Karpas-422 (cell line): ENCODE data around the gene CTXND1. TPM values are rescaled to one million over a fixed set of nuclear protein-coding genes. Genes with fewer than 3 reads are reported as not detected.

Experiments
- DNase-seq: peaks from one replicate; pipeline ENCODE4 v3.0.0-alpha.2; 2015
- H2AFZ ChIP-seq: fragments of 200-600 bp; sonication (generic); 2 replicates; pipeline ENCODE4 v1.6.1; 2014; ENCODE audit warnings: antibody characterized with exemption, low read length, mixed read lengths
- H3K27ac ChIP-seq: fragments of 200-600 bp; sonication (generic); 2 replicates; pipeline ENCODE4 v1.5.1; 2014; ENCODE audit warnings: mild to moderate bottlenecking, low read length, moderate library complexity
- H3K27me3 ChIP-seq: fragments of 200-600 bp; sonication (generic); 2 replicates; pipeline ENCODE4 v1.6.1; 2014; ENCODE audit warnings: low read length, mixed read lengths
- H3K36me3 ChIP-seq: fragments of 200-600 bp; sonication (generic); 2 replicates; pipeline ENCODE4 v1.6.1; 2014; ENCODE audit warnings: low read length, mixed read lengths; ENCODE audit not compliant: insufficient read depth
- H3K4me1 ChIP-seq: fragments of 200-600 bp; sonication (generic); 2 replicates; pipeline ENCODE4 v1.6.1; 2014; ENCODE audit warnings: mild to moderate bottlenecking, low read length, mixed read lengths
- H3K4me2 ChIP-seq: fragments of 200-600 bp; sonication (generic); 2 replicates; pipeline ENCODE4 v1.6.1; 2014; ENCODE audit warnings: low read length, low read depth, mild to moderate bottlenecking; ENCODE audit not compliant: poor library complexity, severe bottlenecking
- H3K4me3 ChIP-seq: fragments of 200-600 bp; sonication (generic); 2 replicates; pipeline ENCODE4 v1.5.1; 2014; ENCODE audit warnings: mild to moderate bottlenecking, antibody characterized with exemption, low read length, mixed read lengths
- H3K79me2 ChIP-seq: fragments of 200-600 bp; sonication (generic); 2 replicates; pipeline ENCODE4 v1.6.1; 2014; ENCODE audit warnings: mild to moderate bottlenecking, low read length, mixed read lengths
- H3K9ac ChIP-seq: fragments of 200-600 bp; sonication (generic); 2 replicates; pipeline ENCODE4 v1.6.0; 2014; ENCODE audit warnings: low read length
- H3K9me2 ChIP-seq: fragments of 200-600 bp; sonication (generic), shearing (Covaris generic); replicated peaks from 2 replicates; pipeline ENCODE4 v1.6.0; 2014; ENCODE audit warnings: mild to moderate bottlenecking, low read length, moderate library complexity; ENCODE audit not compliant: insufficient read depth
- H3K9me3 ChIP-seq: fragments of 300-700, 200-600 bp; sonication (generic); 2 replicates; pipeline ENCODE4 v1.6.1; 2014; ENCODE audit warnings: low read length, mixed read lengths
- H4K20me1 ChIP-seq: fragments of 200-600 bp; sonication (generic); 2 replicates; pipeline ENCODE4 v1.6.1; 2014; ENCODE audit warnings: mild to moderate bottlenecking, antibody characterized with exemption, low read length, low read depth; ENCODE audit not compliant: insufficient read depth
- total RNA-seq: library from RNA; depleted of rRNA; stranded (reverse); fragments of >200 nt; shearing (Covaris generic); gene quantifications from 2 replicates; pipeline ENCODE4 v1.2.3, GENCODE V29; 2014; ENCODE audit warnings: low replicate concordance

Gene CTXND1
- total RNA-seq, 1 experiment from 2014 or later, result not detected

GRCh38 chr15:80285379-80285778, 33.4 kb upstream of the CTXND1 start:
- H3K9me2 ChIP-seq, result no peaks in the 10 kb centered on the region
- no peak overlapping the region for H2AFZ ChIP-seq
- no peak overlapping the region for H3K4me3 ChIP-seq
- H3K27me3 ChIP-seq, result no peaks in the 10 kb centered on the region
- H3K4me1 ChIP-seq, result no peaks in the 10 kb centered on the region
- H3K79me2 ChIP-seq, result no peaks in the 10 kb centered on the region
- no peak overlapping the region for H3K9ac ChIP-seq
- no peaks in the 10 kb centered on the region for H4K20me1 ChIP-seq
- no peak overlapping the region for H3K4me2 ChIP-seq
- DNase-seq, result no peak
- no peaks in the 10 kb centered on the region for H3K36me3 ChIP-seq
- no peak overlapping the region for H3K27ac ChIP-seq
- H3K9me3 ChIP-seq, result no peaks in the 10 kb centered on the region

- no peaks in the 10 kb centered on the region for H4K20me1 ChIP-seq
- H3K27me3 ChIP-seq, result no peaks in the 10 kb centered on the region
- H3K9me2 ChIP-seq, result no peaks in the 10 kb centered on the region
- H3K4me2 ChIP-seq, result no peak overlapping the region
- H3K27ac ChIP-seq, result no peak overlapping the region
- no peak overlapping the region for H3K9ac ChIP-seq
- H2AFZ ChIP-seq, result no peak overlapping the region
- H3K36me3 ChIP-seq, result no peaks in the 10 kb centered on the region
- no peaks in the 10 kb centered on the region for H3K79me2 ChIP-seq
- no peaks in the 10 kb centered on the region for H3K4me1 ChIP-seq
- no peaks in the 10 kb centered on the region for H3K9me3 ChIP-seq
- DNase-seq, result no peak
- no peak overlapping the region for H3K4me3 ChIP-seq
Observed at GRCh38 chr15:80283531-80283930, 31.5 kb upstream of the CTXND1 start.

GRCh38 chr15:80277147-80277546, 25.1 kb upstream of the CTXND1 start:
- no peak for DNase-seq
- no peaks in the 10 kb centered on the region for H3K9me2 ChIP-seq
- no peak overlapping the region for H2AFZ ChIP-seq
- no peaks in the 10 kb centered on the region for H4K20me1 ChIP-seq
- H3K4me2 ChIP-seq, result no peak overlapping the region
- H3K27ac ChIP-seq, result no peak overlapping the region
- no peaks in the 10 kb centered on the region for H3K79me2 ChIP-seq
- no peaks in the 10 kb centered on the region for H3K9me3 ChIP-seq
- no peaks in the 10 kb centered on the region for H3K36me3 ChIP-seq
- no peaks in the 10 kb centered on the region for H3K4me1 ChIP-seq
- 0 out of 2 replicates have a peak, but pooled peaks cover 3% of the 10 kb centered on the region for H3K27me3 ChIP-seq
- H3K9ac ChIP-seq, result no peak overlapping the region
- no peak overlapping the region for H3K4me3 ChIP-seq

GRCh38 chr15:80275961-80276360, 23.9 kb upstream of the CTXND1 start:
- Histone ChIP-seq H3K4me1 (no peaks in the 10 kb centered on the region), H3K9ac (no peak overlapping the region), H3K36me3 (no peaks in the 10 kb centered on the region), H3K27me3 (0 out of 2 replicates have a peak, but pooled peaks cover 5% of the 10 kb centered on the region), H3K4me2 (no peak overlapping the region), H3K27ac (no peak overlapping the region), H3K9me2 (no peaks in the 10 kb centered on the region), H3K79me2 (no peaks in the 10 kb centered on the region), H2AFZ (no peak overlapping the region), H3K4me3 (no peak overlapping the region), H4K20me1 (no peaks in the 10 kb centered on the region), H3K9me3 (no peaks in the 10 kb centered on the region)
- DNase-seq, result no peak

- DNase-seq, result no peak
- Histone ChIP-seq H3K4me3 (no peak overlapping the region), H3K4me2 (no peak overlapping the region), H4K20me1 (no peaks in the 10 kb centered on the region), H3K9ac (no peak overlapping the region), H2AFZ (no peak overlapping the region), H3K27me3 (0 out of 2 replicates have a peak, but pooled peaks cover 5% of the 10 kb centered on the region), H3K4me1 (no peaks in the 10 kb centered on the region), H3K79me2 (no peaks in the 10 kb centered on the region), H3K36me3 (no peaks in the 10 kb centered on the region), H3K27ac (no peak overlapping the region), H3K9me2 (no peaks in the 10 kb centered on the region), H3K9me3 (no peaks in the 10 kb centered on the region)
Observed at GRCh38 chr15:80274996-80275395, 23.0 kb upstream of the CTXND1 start.

- H3K4me2 ChIP-seq, result no peak overlapping the region
- no peak overlapping the region for H3K9ac ChIP-seq
- H3K9me3 ChIP-seq, result no peaks in the 10 kb centered on the region
- H3K79me2 ChIP-seq, result no peaks in the 10 kb centered on the region
- H3K27me3 ChIP-seq, result 0 out of 2 replicates have a peak, but pooled peaks cover 5% of the 10 kb centered on the region
- H2AFZ ChIP-seq, result no peak overlapping the region
- H3K4me1 ChIP-seq, result no peaks in the 10 kb centered on the region
- no peak overlapping the region for H3K27ac ChIP-seq
- H3K9me2 ChIP-seq, result no peaks in the 10 kb centered on the region
- H4K20me1 ChIP-seq, result no peaks in the 10 kb centered on the region
- H3K4me3 ChIP-seq, result no peak overlapping the region
- no peaks in the 10 kb centered on the region for H3K36me3 ChIP-seq
- no peak for DNase-seq
Observed at GRCh38 chr15:80274554-80274953, 22.5 kb upstream of the CTXND1 start.

- Histone ChIP-seq H3K4me2 (no peak overlapping the region), H3K9me3 (no peaks in the 10 kb centered on the region), H3K36me3 (no peaks in the 10 kb centered on the region), H3K4me3 (no peak overlapping the region), H3K27me3 (0 out of 2 replicates have a peak, but pooled peaks cover 5% of the 10 kb centered on the region), H3K27ac (no peak overlapping the region), H3K79me2 (no peaks in the 10 kb centered on the region), H3K9ac (no peak overlapping the region), H3K9me2 (no peaks in the 10 kb centered on the region), H3K4me1 (no peaks in the 10 kb centered on the region), H4K20me1 (no peaks in the 10 kb centered on the region), H2AFZ (no peak overlapping the region)
- DNase-seq, result no peak
Observed at GRCh38 chr15:80272987-80273386, 21.0 kb upstream of the CTXND1 start.

GRCh38 chr15:80270472-80270871, 18.5 kb upstream of the CTXND1 start:
- Histone ChIP-seq H3K79me2 (no peaks in the 10 kb centered on the region), H3K4me1 (no peaks in the 10 kb centered on the region), H3K36me3 (no peaks in the 10 kb centered on the region), H3K9me2 (no peaks in the 10 kb centered on the region), H2AFZ (no peak overlapping the region), H3K9me3 (no peaks in the 10 kb centered on the region), H3K4me3 (no peak overlapping the region), H3K4me2 (no peak overlapping the region), H3K27ac (no peak overlapping the region), H3K27me3 (0 out of 2 replicates have a peak, but pooled peaks cover 5% of the 10 kb centered on the region), H4K20me1 (no peaks in the 10 kb centered on the region), H3K9ac (no peak overlapping the region)
- DNase-seq, result no peak

- DNase-seq, result no peak
- Histone ChIP-seq H3K9ac (no peak overlapping the region), H3K9me3 (no peaks in the 10 kb centered on the region), H3K79me2 (no peaks in the 10 kb centered on the region), H3K36me3 (no peaks in the 10 kb centered on the region), H3K27ac (no peak overlapping the region), H3K4me3 (no peak overlapping the region), H3K9me2 (no peaks in the 10 kb centered on the region), H3K4me1 (no peaks in the 10 kb centered on the region), H3K27me3 (0 out of 2 replicates have a peak, but pooled peaks cover 5% of the 10 kb centered on the region), H4K20me1 (no peaks in the 10 kb centered on the region), H2AFZ (no peak overlapping the region), H3K4me2 (no peak overlapping the region)
Observed at GRCh38 chr15:80268101-80268500, 16.1 kb upstream of the CTXND1 start.
